IMR-90 (cell line): ENCODE measurements around the gene TSKS. TPM values are rescaled to one million over a fixed set of nuclear protein-coding genes. Genes with fewer than 3 reads are reported as not detected.

ENCODE experiments used
- ATAC-seq: fragments of 200-7000 bp; cut with Tn5 transposase; 2 replicates; pipeline ENCODE4 v1.9.1; 2020; ENCODE audit warnings: low read depth, mild to moderate bottlenecking, moderate library complexity
- BruUV-seq: library from RNA; stranded (reverse); fragments of 400-500 nt; replicated peaks from 2 replicates; lab custom pipeline; 2021; lab: Mats Ljungman, UMichigan
- CTCF ChIA-PET: fragments of 300-600 bp; formaldehyde crosslinking; extraction: SDS; loops from one replicate; lab custom pipeline; 2021; ENCODE audit warnings: antibody characterized with exemption; lab: Yijun Ruan, JAX
- POLR2A ChIA-PET: fragments of 300-600 bp; sonication (Branson Sonifier 250); formaldehyde crosslinking; loops from one replicate; lab custom pipeline; 2022; ENCODE audit warnings: antibody characterized with exemption; ENCODE audit not compliant: unreplicated experiment; lab: Charles Lee
- DNase-seq: peaks from one replicate; pipeline ENCODE4 v3.0.0; 2013
- H2AFZ ChIP-seq: replicated peaks from 2 replicates; pipeline ENCODE3; 2013; ENCODE audit warnings: low read length, mild to moderate bottlenecking; ENCODE audit not compliant: poor library complexity
- H2AK5ac ChIP-seq: 2 replicates; pipeline ENCODE4 v1.6.1; 2013; ENCODE audit warnings: low read depth, low read length, inconsistent platforms
- H2AK9ac ChIP-seq: replicated peaks from 2 replicates; pipeline ENCODE3; 2013; ENCODE audit warnings: mild to moderate bottlenecking, low read depth, low read length, moderate library complexity; ENCODE audit not compliant: poor library complexity
- H2BK120ac ChIP-seq: 2 replicates; pipeline ENCODE4 v1.6.1; 2013; ENCODE audit warnings: low read depth, low read length, inconsistent platforms
- H2BK15ac ChIP-seq: 3 replicates; pipeline ENCODE4 v1.6.1; 2013; ENCODE audit warnings: low read depth, low read length, inconsistent platforms
- H2BK20ac ChIP-seq: 2 replicates; pipeline ENCODE4 v1.6.1; 2013; ENCODE audit warnings: low read depth, mild to moderate bottlenecking, inconsistent platforms, low read length, moderate library complexity
- H2BK5ac ChIP-seq: 2 replicates; pipeline ENCODE4 v1.6.1; 2013; ENCODE audit warnings: mild to moderate bottlenecking, low read depth, low read length, inconsistent platforms; ENCODE audit not compliant: poor library complexity, severe bottlenecking
- H3K14ac ChIP-seq: replicated peaks from 2 replicates; pipeline ENCODE4 v1.6.1; 2013; ENCODE audit warnings: low read depth, low read length, inconsistent platforms
- H3K18ac ChIP-seq: 2 replicates; pipeline ENCODE4 v1.6.1; 2013; ENCODE audit warnings: low read depth, low read length, control low read depth
- H3K23ac ChIP-seq: 2 replicates; pipeline ENCODE4 v1.6.1; 2013; ENCODE audit warnings: low read depth, low read length, inconsistent platforms
- H3K27ac ChIP-seq: 2 replicates; pipeline ENCODE4 v1.5.1; 2013; ENCODE audit warnings: mild to moderate bottlenecking, control low read depth, low read length; ENCODE audit not compliant: insufficient read depth
- H3K27me3 ChIP-seq: 2 replicates; pipeline ENCODE4 v1.6.1; 2013; ENCODE audit warnings: low read length; ENCODE audit not compliant: control insufficient read depth, insufficient read depth
- H3K36me3 ChIP-seq: 2 replicates; pipeline ENCODE4 v1.6.1; 2013; ENCODE audit warnings: low read length, mixed read lengths; ENCODE audit not compliant: control insufficient read depth, insufficient read depth
- H3K4ac ChIP-seq: 2 replicates; pipeline ENCODE4 v1.6.1; 2013; ENCODE audit warnings: low read depth, low read length, inconsistent platforms
- H3K4me1 ChIP-seq: 2 replicates; pipeline ENCODE4 v1.6.1; 2013; ENCODE audit warnings: low read length, mixed read lengths; ENCODE audit not compliant: control insufficient read depth, insufficient read depth
- H3K4me2 ChIP-seq: 2 replicates; pipeline ENCODE4 v1.6.1; 2013; ENCODE audit warnings: low read depth, mild to moderate bottlenecking, control low read depth, low read length, moderate library complexity
- H3K4me3 ChIP-seq: 2 replicates; pipeline ENCODE4 v1.5.1; 2013; ENCODE audit warnings: low read depth, mild to moderate bottlenecking, control low read depth, low read length, moderate library complexity; ENCODE audit not compliant: insufficient read depth
- H3K56ac ChIP-seq: 2 replicates; pipeline ENCODE4 v1.6.1; 2013; ENCODE audit warnings: low read length, inconsistent platforms; ENCODE audit not compliant: insufficient read depth; ENCODE audit errors: extremely low read depth
- H3K79me1 ChIP-seq, 2 experiments: 2 replicates each; pipeline ENCODE4 v1.6.1; 2013; ENCODE audit warnings: low read length in 2 of 2, inconsistent platforms in 1 of 2, low read depth in 1 of 2
- H3K9ac ChIP-seq: 2 replicates; pipeline ENCODE4 v1.6.1; 2013; ENCODE audit warnings: low read depth, low read length, control low read depth
- H3K9me1 ChIP-seq: 2 replicates; pipeline ENCODE4 v1.6.1; 2013; ENCODE audit warnings: low read length, inconsistent platforms; ENCODE audit not compliant: insufficient read depth
- H3K9me3 ChIP-seq: 2 replicates; pipeline ENCODE4 v1.6.1; 2013; ENCODE audit warnings: low read length; ENCODE audit not compliant: control insufficient read depth, insufficient read depth
- H4K20me1 ChIP-seq: 2 replicates; pipeline ENCODE4 v1.6.1; 2013; ENCODE audit warnings: low read length, inconsistent platforms; ENCODE audit not compliant: insufficient read depth
- H4K5ac ChIP-seq: 2 replicates; pipeline ENCODE4 v1.6.1; 2013; ENCODE audit warnings: mild to moderate bottlenecking, low read depth, low read length, control low read depth
- H4K8ac ChIP-seq, 2 experiments: 2 replicates each; pipeline ENCODE4 v1.6.1; 2013; ENCODE audit warnings: low read depth in 2 of 2, low read length in 2 of 2, control low read depth in 1 of 2, inconsistent platforms in 1 of 2
- H4K91ac ChIP-seq: 2 replicates; pipeline ENCODE4 v1.6.1; 2013; ENCODE audit warnings: low read depth, low read length, inconsistent platforms; ENCODE audit not compliant: insufficient read depth
- BHLHE40 ChIP-seq: fragments of 150-350 bp; IDR thresholded peaks from 2 replicates; pipeline ENCODE4 v1.6.1; 2016; ENCODE audit warnings: mild to moderate bottlenecking, low read depth, low read length
- CEBPB ChIP-seq: IDR thresholded peaks from 2 replicates; pipeline ENCODE4 v1.6.1; 2012; ENCODE audit warnings: low read depth, low read length, improper control_type of control experiment
- CHD1 ChIP-seq: IDR thresholded peaks from 2 replicates; pipeline ENCODE4 v1.6.1; 2012; ENCODE audit warnings: low read depth, low read length, improper control_type of control experiment
- FOS ChIP-seq: fragments of 150-350 bp; IDR thresholded peaks from 2 replicates; pipeline ENCODE4 v1.6.1; 2016; ENCODE audit warnings: low read depth, low read length
- MAFK ChIP-seq: IDR thresholded peaks from 2 replicates; pipeline ENCODE4 v1.6.1; 2012; ENCODE audit warnings: low read depth, low read length, improper control_type of control experiment
- MAZ ChIP-seq: IDR thresholded peaks from 2 replicates; pipeline ENCODE4 v1.6.1; 2012; ENCODE audit warnings: low read depth, mild to moderate bottlenecking, low read length, improper control_type of control experiment, moderate library complexity, borderline replicate concordance
- MXI1 ChIP-seq: IDR thresholded peaks from 2 replicates; pipeline ENCODE4 v1.6.1; 2012; ENCODE audit warnings: low read depth, mild to moderate bottlenecking, low read length, moderate library complexity, borderline replicate concordance
- NFE2L2 ChIP-seq: fragments of 150-350 bp; IDR thresholded peaks from 2 replicates; pipeline ENCODE4 v1.6.1; 2016; ENCODE audit warnings: low read depth, mild to moderate bottlenecking, low read length
- POLR2A ChIP-seq: IDR thresholded peaks from 2 replicates; pipeline ENCODE4 v1.6.1; 2012; ENCODE audit warnings: mild to moderate bottlenecking, low read depth, low read length
- RAD21 ChIP-seq: IDR thresholded peaks from 2 replicates; pipeline ENCODE4 v1.6.1; 2012; ENCODE audit warnings: low read length, improper control_type of control experiment
- RFX5 ChIP-seq: IDR thresholded peaks from 2 replicates; pipeline ENCODE4 v1.8.0; 2012; ENCODE audit warnings: low read depth, mild to moderate bottlenecking, low read length, moderate library complexity
- SMC3 ChIP-seq: fragments of 150-350 bp; IDR thresholded peaks from 2 replicates; pipeline ENCODE4 v1.6.1; 2016; ENCODE audit warnings: low read depth, mild to moderate bottlenecking, antibody characterized with exemption, low read length, moderate library complexity
- WGBS, 2 experiments: methylation state at CpG; one replicate each; pipeline versions ENCODE4 v1.1.5 to v1.1.7; 2013; ENCODE audit warnings: missing lambda C conversion rate in 2 of 2; ENCODE audit not compliant: insufficient read length in 1 of 2; ENCODE audit errors: extremely low coverage in 2 of 2; 5-methylcytosine and 5-hydroxymethylcytosine counted together
- dilution Hi-C: fragments of 300-500 bp; cut with HindIII; formaldehyde crosslinking; loops from one replicate; pipeline ENCODE4 v1.14.3; 2018; ENCODE audit warnings: low sequenced_read_pairs; ENCODE audit not compliant: unreplicated experiment
- in situ Hi-C: fragments of 300-500 bp; cut with MboI; formaldehyde crosslinking; loops from 3 replicates; pipeline ENCODE4 v1.14.3; 2019; ENCODE audit warnings: low sequenced_read_pairs, inconsistent platforms, mixed read lengths
- intact Hi-C: fragments of 100-400 bp; cut with micrococcal nuclease; formaldehyde crosslinking; loops from 2 replicates; pipeline ENCODE4 v1.10.0; 2022
- polyA plus RNA-seq, 3 experiments: library from polyadenylated mRNA; depleted of rRNA; stranded (reverse); fragments of >200 nt; gene quantifications; 2 replicates each; pipeline ENCODE4 v1.2.3, GENCODE V29; 2012; ENCODE audit warnings: low replicate concordance in 1 of 3
- total RNA-seq: library from RNA; depleted of rRNA; stranded (reverse); fragments of >200 nt; gene quantifications from 2 replicates; pipeline ENCODE4 v1.2.3, GENCODE V29; 2012
- TF ChIP-seq, protein P1 (sequence below): fragments of 150-350 bp; IDR thresholded peaks from 2 replicates; pipeline ENCODE4 v1.6.1; 2016; ENCODE audit warnings: low read depth, mild to moderate bottlenecking, low read length, moderate library complexity, borderline replicate concordance
- TF ChIP-seq, protein P2 (sequence below): fragments of 150-350 bp; IDR thresholded peaks from 2 replicates; pipeline ENCODE4 v1.6.1; 2017; ENCODE audit warnings: mild to moderate bottlenecking, antibody characterized with exemption, low read length, low read depth
- TF ChIP-seq, protein P3 (sequence below): conservative IDR thresholded peaks from 2 replicates; pipeline ENCODE4 v1.5.1; 2012; ENCODE audit warnings: mild to moderate bottlenecking, low read depth, low read length, improper control_type of control experiment

TSKS gene
- total and polyA plus RNA-seq, 2 of the 4 experiments (the other 2 are of a cell fraction) = not detected

DNA sequence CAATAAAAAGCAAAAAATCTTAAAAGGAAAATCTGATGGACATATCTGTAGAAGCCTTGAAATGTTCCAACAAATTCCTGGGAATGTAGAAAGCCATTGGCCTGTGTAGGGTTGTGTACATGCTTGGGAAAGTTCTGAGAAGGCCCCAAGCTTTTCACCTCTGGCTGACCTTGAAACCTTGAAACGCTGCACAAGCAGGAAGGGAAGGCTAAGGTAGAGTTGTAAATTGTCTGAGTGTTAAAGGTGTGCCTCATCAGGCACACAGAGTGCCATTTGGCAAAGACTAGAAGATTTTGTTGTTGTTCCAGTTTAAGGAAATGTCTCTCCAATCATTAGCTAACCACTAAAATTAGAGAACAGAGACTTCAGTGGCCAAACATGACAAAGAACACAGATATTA is 10.4 kb downstream of the TSKS start:
- intact Hi-C loops = no loop called here
- H3K4me3 ChIP-seq = no peak overlapping the region
- ChIA-PET CTCF (no interaction called here), POLR2A (no interaction called here)
- TF ChIP-seq POLR2A (no peak), MAZ (no peak), MXI1 (no peak), NFE2L2 (no peak), FOS (no peak), MAFK (no peak), BHLHE40 (no peak), RAD21 (no peak), CHD1 (no peak), RFX5 (no peak), CEBPB (no peak), SMC3 (no peak)
- TF ChIP-seq, protein P1, sequence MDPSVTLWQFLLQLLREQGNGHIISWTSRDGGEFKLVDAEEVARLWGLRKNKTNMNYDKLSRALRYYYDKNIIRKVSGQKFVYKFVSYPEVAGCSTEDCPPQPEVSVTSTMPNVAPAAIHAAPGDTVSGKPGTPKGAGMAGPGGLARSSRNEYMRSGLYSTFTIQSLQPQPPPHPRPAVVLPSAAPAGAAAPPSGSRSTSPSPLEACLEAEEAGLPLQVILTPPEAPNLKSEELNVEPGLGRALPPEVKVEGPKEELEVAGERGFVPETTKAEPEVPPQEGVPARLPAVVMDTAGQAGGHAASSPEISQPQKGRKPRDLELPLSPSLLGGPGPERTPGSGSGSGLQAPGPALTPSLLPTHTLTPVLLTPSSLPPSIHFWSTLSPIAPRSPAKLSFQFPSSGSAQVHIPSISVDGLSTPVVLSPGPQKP = no peak
- TF ChIP-seq, protein P2, sequence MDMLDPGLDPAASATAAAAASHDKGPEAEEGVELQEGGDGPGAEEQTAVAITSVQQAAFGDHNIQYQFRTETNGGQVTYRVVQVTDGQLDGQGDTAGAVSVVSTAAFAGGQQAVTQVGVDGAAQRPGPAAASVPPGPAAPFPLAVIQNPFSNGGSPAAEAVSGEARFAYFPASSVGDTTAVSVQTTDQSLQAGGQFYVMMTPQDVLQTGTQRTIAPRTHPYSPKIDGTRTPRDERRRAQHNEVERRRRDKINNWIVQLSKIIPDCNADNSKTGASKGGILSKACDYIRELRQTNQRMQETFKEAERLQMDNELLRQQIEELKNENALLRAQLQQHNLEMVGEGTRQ = no peak
- TF ChIP-seq, protein P3, sequence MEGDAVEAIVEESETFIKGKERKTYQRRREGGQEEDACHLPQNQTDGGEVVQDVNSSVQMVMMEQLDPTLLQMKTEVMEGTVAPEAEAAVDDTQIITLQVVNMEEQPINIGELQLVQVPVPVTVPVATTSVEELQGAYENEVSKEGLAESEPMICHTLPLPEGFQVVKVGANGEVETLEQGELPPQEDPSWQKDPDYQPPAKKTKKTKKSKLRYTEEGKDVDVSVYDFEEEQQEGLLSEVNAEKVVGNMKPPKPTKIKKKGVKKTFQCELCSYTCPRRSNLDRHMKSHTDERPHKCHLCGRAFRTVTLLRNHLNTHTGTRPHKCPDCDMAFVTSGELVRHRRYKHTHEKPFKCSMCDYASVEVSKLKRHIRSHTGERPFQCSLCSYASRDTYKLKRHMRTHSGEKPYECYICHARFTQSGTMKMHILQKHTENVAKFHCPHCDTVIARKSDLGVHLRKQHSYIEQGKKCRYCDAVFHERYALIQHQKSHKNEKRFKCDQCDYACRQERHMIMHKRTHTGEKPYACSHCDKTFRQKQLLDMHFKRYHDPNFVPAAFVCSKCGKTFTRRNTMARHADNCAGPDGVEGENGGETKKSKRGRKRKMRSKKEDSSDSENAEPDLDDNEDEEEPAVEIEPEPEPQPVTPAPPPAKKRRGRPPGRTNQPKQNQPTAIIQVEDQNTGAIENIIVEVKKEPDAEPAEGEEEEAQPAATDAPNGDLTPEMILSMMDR = no peak
- H2AK5ac ChIP-seq = no peak overlapping the region
- ATAC-seq (no peak), DNase-seq (no peak)
- H2BK5ac ChIP-seq = no peak overlapping the region
- H3K36me3 ChIP-seq = no peaks in the 10 kb centered on the region
- no TSS peak for BruUV-seq
- 0 out of 2 replicates have a peak, but pooled peaks cover 2% of the 10 kb centered on the region for H3K9me1 ChIP-seq
- H3K56ac ChIP-seq = no peak overlapping the region
- in situ Hi-C loops = no loop called here
- H4K20me1 ChIP-seq = no peaks in the 10 kb centered on the region
- dilution Hi-C loops = no loop called here
- H3K14ac ChIP-seq = no peak overlapping the region
- no peak overlapping the region for H4K5ac ChIP-seq
- H4K91ac ChIP-seq = no peak overlapping the region
- H2BK20ac ChIP-seq = no peak overlapping the region
- H2BK120ac ChIP-seq = no peak overlapping the region
- no peak overlapping the region for H3K9ac ChIP-seq
- no peak overlapping the region for H3K23ac ChIP-seq
- H2AK9ac ChIP-seq = no peak overlapping the region
- no peak overlapping the region for H4K8ac ChIP-seq
- H3K27me3 ChIP-seq = no peaks in the 10 kb centered on the region
- WGBS, 2 experiments = 67% methylated on average over 1 of the region's 1 CpG; no CpG with 5 or more reads in 1 of the 2 experiments
- no peak overlapping the region for H3K27ac ChIP-seq
- H2AFZ ChIP-seq = no peak overlapping the region
- peaks cover 8% of the 10 kb centered on the region for H3K9me3 ChIP-seq
- H3K18ac ChIP-seq = no peak overlapping the region
- H3K79me1 ChIP-seq = no peaks in the 10 kb centered on the region
- H3K4ac ChIP-seq = no peak overlapping the region
- no peak overlapping the region for H3K4me2 ChIP-seq
- peaks cover 3% of the 10 kb centered on the region; the same call in 1 of the 2 replicates for H3K4me1 ChIP-seq
- H2BK15ac ChIP-seq = no peak overlapping the region
